Fibroblast of the conjunctiva (primary cell): Measurements from ENCODE around the gene FRMD3.
A peak's percentile ranks its signal among the peaks of the same experiment; 100 is the strongest.

Source experiments
- DNase-seq: peaks from one replicate; pipeline ENCODE4 v3.0.0-alpha.2; 2010; ENCODE audit warnings: low read depth

FRMD3 gene

DNA sequence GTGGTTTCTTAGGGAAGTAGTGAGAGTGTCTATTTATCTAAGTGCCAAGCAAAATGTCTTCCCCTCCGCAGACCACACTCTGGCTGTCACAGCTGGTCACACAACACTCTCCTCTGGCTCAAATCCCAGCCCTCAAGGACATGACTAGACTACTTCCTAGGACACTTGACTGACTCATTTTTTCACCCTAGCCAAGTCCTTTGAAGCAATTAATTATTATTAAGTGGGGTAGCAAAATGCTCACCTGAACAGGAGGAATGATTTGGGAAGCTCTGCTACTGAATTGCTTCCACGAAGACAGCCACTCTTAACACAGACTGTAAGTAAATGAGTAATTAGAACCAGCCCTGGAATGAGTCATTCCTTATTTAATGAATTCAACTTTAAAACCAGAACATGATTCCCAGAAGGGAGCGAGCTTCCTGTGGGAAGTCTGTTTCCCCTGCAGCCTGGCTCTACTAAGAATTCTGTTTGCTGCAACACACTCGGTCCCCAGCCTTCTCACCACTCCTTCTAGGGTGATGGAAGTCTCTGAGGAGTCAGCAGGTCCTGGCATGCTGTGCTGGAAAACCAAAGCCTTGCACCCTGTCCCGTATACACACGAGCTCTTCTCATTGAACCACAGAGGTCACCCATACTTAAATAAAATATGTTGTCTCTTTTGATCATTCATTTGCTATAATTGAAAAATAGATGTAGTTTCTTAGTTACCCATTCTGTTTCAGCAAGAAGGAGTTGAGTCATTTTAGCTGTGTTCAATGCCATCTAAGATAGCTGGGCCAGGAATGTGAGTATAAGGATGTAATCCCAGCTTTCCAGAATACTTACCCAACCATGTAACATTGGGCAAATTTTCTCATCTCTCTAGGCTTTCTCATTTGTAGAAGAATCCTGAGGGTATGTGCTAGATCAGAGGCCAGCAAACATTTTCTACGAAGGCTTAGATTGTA lies 256.6 kb downstream of the FRMD3 start:
- peak; percentile 13 for DNase-seq

DNA sequence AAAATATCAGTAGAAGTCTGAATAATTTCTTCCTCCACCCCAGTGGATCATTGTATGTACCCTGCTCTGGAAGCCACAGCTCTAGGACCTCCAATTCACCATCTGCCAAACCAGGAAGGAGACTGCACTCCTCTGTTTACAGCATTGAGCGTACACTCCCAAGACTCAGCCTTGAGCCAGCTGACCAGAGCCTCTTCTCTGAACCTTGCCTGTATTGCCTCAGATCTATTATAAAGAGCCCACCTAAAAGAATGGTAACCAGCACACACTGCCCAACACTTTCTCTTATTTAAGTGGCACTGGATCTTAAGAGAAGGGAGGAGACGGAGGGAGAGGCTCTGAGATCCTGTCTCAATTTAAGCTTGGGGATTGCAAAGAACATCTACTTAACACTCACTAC lies 257.4 kb downstream of the FRMD3 start:
- no peak for DNase-seq

DNA sequence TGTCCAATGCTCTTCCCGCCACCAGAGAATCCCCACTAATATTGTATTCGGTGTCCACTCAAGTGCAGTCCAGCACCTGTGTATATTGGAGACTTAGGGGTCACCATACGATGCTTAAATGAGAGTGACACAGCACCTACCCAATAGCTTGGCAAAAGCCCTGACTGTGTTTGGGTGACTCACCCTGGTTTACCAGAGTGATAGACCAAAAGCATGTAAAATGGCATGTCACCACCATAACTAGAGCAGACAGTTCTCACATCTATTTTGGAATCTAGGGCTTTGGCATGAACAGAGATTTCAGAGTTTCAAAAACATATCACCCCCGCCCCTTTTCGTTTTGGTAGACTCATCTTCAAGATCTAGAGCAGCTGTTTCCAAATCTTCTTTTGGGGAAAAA lies 257.9 kb downstream of the FRMD3 start:
- DNase-seq: no peak

DNA sequence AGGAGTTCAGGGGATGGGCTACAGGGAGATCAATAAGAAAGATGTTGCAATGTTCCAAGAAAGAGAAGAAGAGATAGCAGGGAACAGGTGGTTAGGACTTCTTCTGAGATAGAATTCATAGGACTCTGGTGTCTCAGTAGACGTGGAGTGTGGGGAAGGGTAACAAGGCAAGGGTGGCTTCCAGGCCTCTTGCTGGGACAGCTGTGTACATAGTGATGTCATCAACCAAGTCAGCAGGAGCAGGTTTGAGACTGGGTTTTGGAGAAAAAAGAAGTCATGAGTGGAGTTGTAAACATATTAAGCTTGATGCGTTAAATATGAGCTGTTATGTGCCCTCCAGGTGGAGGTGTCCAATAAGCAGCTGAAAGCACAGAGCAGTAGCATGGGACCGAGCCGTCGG lies 263.4 kb downstream of the FRMD3 start:
- no peak for DNase-seq

DNA sequence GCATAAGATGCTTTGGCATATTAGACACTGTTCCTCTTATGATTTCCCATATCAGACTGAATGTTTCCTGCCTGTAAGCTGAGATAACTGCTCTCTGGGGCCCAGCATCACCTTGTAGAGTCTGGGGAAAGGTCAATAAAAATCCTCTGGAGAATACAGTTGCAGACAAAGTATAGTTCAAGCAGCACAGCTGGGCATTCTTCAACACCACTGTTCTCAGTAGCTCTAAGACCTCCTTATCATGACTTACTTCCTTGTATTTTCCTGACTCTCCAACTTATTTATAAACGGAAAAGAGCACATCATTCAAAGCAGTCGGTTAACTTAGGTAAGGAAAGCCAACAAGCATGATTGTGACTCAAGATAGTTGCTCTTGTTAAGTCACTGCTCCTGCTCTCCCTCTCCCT lies 266.5 kb downstream of the FRMD3 start:
- no peak for DNase-seq

DNA sequence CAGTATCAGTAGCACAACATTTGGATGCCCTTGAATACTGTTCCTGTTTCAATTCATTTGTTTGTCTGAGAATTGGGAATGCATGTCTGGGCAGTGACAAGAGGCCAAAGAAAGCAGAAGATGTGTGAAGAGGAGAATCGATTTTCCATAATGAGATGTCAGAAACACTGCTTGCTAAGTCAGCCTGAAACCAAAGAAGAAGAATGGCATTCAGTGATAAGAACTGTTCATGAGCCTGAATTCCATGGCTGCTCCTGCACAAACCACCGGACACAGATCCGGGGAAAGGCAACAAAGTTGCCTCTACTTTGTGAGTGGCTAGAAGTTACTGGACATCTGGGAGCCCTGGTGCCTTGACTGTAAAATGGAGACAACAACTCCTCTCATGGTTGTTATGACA lies 268.1 kb downstream of the FRMD3 start:
- DNase-seq: no peak

DNA sequence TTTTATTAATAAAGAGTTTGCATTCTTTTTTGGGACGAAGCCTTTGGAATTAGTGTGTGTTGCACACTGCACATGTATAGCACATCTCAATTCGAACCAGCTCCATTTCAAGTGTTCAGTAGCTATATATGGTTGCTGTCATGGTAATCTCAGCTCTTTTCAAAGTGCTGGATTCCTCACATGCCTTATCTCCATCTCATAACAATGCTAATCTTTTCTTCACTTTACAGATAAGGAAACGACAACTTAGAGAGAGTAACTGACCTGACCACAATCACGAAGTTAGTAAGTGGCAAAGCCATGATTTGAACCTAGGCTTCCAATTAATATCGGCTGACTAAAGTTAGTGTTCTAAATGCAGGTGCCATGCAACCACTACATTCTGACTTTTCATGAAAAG lies 270.5 kb downstream of the FRMD3 start:
- no peak for DNase-seq

DNA sequence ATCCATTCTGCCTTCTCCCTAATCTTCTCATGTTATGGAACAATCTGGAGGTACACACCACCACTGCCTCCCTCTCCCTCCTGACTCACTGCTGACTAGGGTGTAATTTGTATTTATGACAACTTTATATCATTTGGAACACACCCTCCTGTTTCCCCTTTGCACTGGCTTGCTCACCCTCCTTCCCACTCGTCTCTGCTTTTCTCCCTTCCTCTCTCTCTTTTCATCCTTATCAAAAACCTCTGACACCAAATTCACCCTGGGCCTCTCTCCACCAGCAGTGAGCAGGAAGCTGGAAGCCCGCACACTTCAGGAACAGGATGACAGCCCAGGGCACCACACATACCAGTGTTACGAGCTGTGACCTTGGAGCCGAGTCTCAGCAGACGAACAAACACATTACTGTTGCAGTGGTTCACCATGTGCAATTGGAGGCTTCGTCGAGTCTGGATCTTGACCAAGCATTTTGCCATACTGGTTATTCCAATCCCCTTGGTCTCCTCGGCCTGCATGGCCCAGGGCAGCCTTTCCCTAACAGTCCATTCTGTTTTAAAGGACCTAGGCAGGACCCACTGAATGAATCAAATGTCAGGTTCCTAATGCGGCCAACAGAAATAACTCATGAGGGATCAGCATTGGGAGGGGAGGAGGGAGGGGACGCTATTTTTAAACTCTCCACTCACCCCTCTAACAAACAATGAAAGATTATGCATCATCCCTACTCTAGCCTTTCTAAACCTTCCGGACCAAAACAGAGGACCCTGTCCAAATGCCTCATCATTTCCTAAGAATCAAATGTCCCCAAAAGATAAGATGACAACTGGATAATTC lies 271.3 kb downstream of the FRMD3 start:
- no peak for DNase-seq

DNA sequence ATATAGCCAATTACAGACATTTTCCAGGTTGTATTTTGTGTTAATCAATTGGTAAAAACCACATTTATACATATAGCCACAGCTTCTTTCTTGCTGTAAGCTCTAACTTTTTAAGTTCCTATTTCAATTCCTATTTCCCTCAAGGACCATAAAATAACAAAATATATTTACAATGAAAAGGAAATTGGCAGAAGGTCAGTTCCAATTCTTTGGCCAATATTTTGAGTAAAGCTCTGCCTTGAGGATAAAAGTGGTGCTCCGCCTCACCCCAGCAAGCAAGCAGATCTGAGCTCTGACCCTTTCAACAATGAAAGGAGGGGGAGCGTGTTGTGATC lies 271.9 kb downstream of the FRMD3 start:
- DNase-seq: no peak

DNA sequence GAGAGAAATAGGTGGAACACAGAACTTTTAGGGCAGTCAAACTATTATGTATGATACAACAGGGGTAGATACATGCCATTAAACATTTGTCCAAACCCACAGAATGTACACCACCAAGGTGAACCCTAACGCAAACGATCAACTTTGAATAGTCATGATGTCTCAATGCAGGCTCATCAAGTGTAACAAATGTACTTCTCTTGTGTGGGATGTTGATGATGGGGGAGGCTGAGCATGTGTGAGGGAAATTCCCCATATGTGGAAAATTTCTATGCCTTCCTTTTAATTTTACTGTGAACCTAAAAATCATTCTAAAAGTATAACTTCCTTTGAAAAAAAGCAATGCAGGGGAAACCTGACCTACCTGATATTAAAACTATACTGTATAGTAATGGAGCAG lies 273.9 kb downstream of the FRMD3 start:
- DNase-seq: no peak

DNA sequence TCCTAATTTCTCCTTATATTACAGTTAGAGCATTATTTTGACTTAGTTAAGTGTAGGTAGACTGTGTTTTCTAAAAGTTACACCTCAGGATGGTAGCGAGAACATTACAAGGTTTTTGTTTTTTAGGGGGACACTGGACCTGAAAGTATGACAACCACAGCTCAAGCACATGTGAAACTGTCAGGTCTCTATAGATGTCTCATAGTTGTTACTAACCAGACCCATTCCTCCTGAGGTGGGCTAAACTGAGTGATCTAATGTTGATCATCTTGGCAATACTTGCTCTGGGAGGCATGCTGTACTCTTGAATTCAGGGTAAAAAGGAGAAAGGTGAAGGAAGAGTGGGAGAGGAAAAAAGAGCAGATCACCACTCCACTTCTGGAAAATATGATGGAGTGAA lies 278.6 kb downstream of the FRMD3 start:
- DNase-seq: no peak

DNA sequence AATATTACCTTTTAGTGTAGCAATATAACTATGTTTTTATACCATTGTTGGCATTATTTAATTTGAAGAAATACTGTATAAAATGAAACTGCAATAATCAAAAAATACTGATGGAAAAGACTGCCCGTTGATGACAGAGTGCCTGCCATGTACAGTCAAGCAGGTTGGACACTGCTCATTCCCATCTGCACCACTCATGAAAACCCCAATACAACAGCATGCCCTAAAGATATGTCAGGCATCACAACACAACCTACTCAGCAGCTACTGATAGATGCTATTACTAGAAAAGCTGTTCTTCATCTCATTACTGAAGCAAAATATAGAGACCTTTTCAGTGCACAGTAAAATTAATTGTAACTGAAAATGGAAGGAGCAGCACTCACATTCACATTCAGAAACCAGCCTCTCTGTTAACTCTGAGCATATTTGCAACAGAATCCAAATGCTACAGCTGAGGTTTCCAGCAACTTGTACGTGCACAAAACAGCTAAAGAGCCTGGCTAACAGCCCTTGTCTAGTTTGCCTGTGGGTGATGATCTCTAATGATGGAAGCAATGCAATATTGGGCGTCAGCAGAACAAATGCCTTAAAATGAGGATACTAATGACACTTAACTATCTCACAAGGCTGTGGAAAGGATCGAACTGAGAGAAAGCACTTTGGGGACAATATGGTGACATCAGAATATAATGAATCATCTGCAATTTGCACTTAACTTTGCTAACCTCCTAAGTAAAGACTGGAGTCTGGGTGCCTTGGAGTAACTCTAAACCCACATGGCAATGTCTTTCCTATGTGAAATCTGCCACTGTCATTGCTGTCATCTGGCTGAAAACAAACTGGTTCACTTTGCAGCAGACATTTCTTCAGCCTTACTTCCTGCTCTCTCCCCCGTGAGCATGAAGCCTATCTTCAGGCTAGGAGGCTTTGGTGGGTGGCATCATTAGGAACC lies 280.0 kb downstream of the FRMD3 start:
- DNase-seq: no peak

DNA sequence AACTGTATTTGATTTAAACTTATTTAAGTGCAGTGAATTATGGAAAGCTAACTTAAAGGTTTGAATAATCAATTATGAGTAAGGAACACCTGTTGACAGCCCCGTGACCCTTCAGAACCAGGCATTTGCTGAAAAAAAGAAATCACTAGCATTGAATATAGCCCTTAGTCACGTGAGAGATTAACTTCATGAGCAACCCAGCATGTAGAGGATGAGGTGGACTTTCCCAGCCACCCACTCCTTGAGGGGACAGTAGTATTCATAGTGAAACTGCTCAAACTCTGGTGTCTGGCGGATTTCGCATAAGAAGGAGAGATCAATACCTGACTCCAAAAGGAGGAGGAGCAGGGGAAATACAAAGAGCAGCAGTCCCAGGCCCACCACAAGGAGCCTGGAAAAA lies 290.5 kb downstream of the FRMD3 start:
- no peak for DNase-seq

DNA sequence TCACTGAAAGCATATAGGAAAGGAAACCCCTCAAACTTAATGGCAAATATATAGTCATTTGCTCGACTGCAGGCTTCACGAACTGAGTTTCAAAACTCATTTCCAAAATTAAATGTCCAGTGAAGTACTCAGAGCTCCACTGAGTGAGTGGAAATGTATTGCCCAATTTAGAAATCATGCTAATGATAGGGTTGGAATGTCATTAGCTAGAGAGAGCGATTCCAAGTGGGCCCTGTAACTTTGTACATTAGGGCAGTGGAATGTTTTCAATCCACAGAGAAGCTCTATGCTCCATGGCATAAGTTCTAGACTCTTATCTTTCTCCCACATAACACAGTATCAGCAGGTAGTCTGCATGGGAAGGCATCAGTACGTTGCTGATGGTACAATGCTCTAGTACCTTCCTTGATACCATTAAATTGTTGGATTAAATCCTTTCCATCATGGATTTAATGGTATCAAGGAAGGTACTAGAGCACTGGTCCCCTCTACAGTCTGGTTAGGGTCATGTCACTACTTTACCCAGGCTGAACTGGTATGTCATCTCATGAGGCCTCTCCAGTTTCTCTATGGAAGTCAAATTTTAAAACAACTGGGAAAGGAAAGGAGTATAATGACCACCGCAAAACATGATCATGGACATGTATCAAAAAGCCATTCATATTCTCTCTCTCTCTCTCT lies 292.1 kb downstream of the FRMD3 start:
- no peak for DNase-seq

DNA sequence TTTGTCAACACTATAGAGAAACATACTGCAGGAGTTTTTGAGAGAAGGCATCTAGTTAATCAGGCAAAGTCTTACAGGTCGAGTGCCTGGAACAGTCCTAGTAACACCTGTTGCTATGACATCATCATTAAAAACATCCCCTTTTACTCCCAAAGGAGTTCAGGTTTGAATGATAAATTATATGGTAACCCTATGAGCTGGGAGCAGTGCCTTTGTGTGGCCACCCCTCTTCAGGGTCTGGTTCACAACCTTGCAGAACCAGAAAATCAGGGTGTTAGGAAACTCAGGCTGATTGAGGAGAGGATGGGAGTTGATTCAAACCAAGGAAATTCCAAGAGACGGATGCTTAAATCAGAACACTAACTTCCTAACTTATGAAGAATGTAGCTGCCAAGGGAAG lies 296.1 kb downstream of the FRMD3 start:
- DNase-seq: no peak

DNA sequence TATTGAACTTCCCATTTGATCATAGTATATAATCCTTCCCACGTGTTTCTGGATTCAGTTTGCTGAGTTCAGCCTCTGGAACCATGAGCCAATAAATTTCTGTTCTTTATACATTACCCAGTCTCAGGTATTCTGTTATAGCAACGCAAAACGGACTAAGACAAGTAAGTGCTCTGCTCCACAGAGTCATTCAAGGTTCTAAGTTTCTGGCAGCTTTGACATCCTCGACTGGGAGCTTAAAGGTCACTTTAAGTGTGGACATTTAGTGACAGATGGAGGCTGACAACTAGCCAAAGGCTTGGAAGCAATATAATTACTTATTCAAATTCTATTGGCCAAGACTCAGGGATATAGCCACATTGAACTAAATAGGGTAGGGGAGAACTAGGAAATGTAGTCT lies 297.5 kb downstream of the FRMD3 start:
- no peak for DNase-seq

DNA sequence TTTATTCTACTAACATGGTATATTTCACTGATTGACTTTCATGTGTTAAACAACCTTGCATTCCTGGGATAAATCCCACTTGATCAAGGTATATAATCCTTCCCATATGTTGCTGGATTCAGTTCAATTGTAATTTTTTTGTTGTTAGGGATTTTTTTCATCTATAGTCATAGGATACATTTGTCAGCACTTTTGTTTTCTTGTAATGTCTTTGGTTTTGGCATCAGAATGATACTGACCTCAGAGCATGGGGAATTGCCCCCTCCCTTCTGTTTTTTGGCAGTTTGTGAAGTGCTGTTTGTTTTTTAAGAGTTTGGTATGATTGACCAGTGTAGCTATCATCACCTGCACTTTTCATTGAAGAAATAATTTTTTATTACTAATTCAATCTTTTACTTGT lies 298.5 kb downstream of the FRMD3 start:
- no peak for DNase-seq

DNA sequence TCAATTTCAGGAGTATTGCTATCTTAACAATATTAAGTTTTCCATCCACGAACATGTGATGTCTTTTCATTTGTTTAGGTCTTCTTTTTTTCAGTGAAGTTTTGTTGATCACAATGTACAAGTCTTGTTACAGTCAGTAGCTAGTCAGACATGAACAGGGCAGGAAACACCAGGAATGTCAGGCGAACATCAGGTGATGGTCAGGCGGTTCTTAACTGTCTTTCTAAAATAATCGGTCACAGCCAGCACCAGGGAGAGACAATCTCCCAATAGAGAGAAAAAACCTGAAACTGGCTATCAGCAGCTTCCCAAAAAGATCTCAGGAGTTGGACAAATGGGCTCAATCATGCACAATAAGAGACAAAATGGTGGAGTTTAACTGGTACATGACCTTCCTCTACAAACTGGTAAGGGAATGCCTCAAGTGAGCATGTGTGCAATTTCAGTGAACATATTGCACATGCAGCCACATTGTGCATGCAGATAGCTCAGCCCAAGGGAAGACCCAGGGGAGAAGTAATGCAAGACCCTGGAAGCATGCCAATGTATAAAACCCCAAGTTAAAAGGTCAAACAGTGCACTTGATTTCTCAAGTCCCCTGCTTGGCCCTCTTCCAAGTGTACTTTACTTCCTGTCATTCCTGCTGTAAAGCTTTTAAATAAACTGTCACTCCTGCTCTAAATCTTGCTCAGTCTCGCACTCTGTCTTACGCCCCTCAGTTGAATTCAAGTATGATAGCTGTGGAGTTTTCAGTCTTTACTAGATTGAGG lies 299.1 kb downstream of the FRMD3 start:
- no peak for DNase-seq

DNA sequence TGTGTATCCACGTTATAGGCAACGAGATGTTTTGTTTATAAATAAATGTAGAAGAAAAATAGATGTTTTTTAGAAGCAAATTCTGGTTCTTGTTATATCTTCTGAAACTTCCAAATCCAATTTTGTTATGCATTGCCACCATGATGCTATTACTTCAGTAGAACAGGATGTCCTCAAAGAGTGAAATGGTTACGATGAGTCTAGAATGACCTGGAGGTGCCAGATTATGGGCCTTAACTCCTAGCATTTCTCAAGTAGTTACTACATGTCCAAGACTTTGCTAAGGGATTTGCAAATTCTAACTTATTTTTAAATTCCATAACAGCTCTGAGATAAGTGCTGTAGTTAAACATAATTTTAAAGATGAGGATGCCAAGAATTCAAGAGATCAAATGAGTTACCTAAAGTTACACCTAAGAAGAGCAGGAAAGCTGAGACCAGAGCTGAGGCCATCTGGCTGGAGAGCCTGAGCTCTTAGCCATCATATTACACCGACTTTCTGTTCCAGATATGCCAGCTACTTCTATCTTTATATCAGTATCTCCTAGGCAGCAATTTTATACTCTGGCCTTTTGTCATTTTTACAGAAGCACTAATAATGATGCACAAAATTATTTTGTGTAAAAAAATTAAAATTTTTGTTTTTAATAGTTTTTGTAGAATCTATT lies 302.0 kb downstream of the FRMD3 start:
- no peak for DNase-seq

DNA sequence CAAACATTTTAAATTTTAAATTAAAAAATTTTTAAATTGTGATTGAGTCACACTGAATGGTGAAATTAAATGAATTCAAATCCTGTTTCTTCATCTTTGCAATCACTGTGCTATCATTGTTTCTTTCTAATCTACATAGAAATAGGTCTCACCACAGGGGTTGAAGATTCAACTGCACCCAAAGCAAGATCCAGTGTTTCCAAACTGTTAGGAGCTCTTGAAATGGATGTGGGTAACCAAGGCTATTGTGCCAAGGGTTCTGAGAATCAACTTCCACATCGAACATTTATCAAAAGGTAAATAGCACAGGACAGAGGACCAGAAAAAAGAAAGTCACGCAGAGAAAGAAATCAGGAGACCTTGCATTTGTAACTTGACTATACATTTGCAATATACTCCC lies 302.7 kb downstream of the FRMD3 start:
- DNase-seq: no peak
